SU-DHL-6 (cell line): Measurements from ENCODE around the gene RNF5.

Source experiments
- H2AFZ ChIP-seq: fragments of 200-600 bp; sonication (generic); 2 replicates; pipeline ENCODE4 v1.6.1; 2014; ENCODE audit warnings: low read depth, mild to moderate bottlenecking, moderate library complexity, mixed read lengths, antibody characterized with exemption, low read length; ENCODE audit not compliant: severe bottlenecking
- H3F3A ChIP-seq: fragments of 200-600 bp; shearing (Covaris generic); 2 replicates; pipeline ENCODE4 v1.6.0; 2016; ENCODE audit warnings: antibody characterized with exemption, mild to moderate bottlenecking; ENCODE audit not compliant: insufficient read depth
- H3K27ac ChIP-seq: fragments of 200-600 bp; sonication (generic); 2 replicates; pipeline ENCODE4 v1.5.1; 2016; ENCODE audit warnings: low read depth, mild to moderate bottlenecking, low read length, moderate library complexity, mixed read lengths
- H3K27me3 ChIP-seq: fragments of 200-600 bp; sonication (generic), shearing (Covaris generic); 2 replicates; pipeline ENCODE4 v1.6.0; 2014; ENCODE audit warnings: mild to moderate bottlenecking, low read length
- H3K36me3 ChIP-seq: fragments of 200-600 bp; sonication (generic); 2 replicates; pipeline ENCODE4 v1.6.1; 2014; ENCODE audit warnings: mild to moderate bottlenecking, low read length, mixed read lengths
- H3K4me2 ChIP-seq: fragments of 300-600, 200-600 bp; shearing (Covaris generic), sonication (generic); 2 replicates; pipeline ENCODE4 v1.6.0; 2014; ENCODE audit warnings: low read length, low read depth, mild to moderate bottlenecking; ENCODE audit not compliant: poor library complexity, severe bottlenecking
- H3K4me3 ChIP-seq: fragments of 200-600 bp; sonication (generic); 2 replicates; pipeline ENCODE4 v1.5.1; 2014; ENCODE audit warnings: antibody characterized with exemption, low read length, mild to moderate bottlenecking, mixed read lengths; ENCODE audit not compliant: insufficient read depth, poor library complexity, severe bottlenecking
- H3K79me2 ChIP-seq: fragments of 200-600 bp; sonication (generic); 2 replicates; pipeline ENCODE4 v1.6.1; 2014; ENCODE audit warnings: mild to moderate bottlenecking, low read length, moderate library complexity; ENCODE audit not compliant: insufficient read depth
- H3K9ac ChIP-seq: fragments of 200-600 bp; sonication (generic); 2 replicates; pipeline ENCODE4 v1.7.0; 2014; ENCODE audit warnings: mild to moderate bottlenecking, low read length
- H3K9me2 ChIP-seq: fragments of 200-600 bp; sonication (generic); replicated peaks from 2 replicates; pipeline ENCODE4 v1.6.1; 2014; ENCODE audit warnings: low read length; ENCODE audit not compliant: insufficient read depth
- H3K9me3 ChIP-seq: fragments of 200-600 bp; sonication (generic); 2 replicates; pipeline ENCODE4 v1.6.1; 2014; ENCODE audit warnings: low read length, mixed read lengths; ENCODE audit not compliant: insufficient read depth
- H4K20me1 ChIP-seq: fragments of 200-600 bp; sonication (generic); 2 replicates; pipeline ENCODE4 v1.6.1; 2014; ENCODE audit warnings: low read depth, mild to moderate bottlenecking, antibody characterized with exemption, low read length, moderate library complexity, mixed read lengths
- EZH2phosphoT487 ChIP-seq: fragments of 200-600 bp; sonication (generic), shearing (Covaris generic); conservative IDR thresholded peaks from 2 replicates; pipeline ENCODE4 v1.6.1; 2018; ENCODE audit warnings: mild to moderate bottlenecking, antibody characterized with exemption, low read length, moderate library complexity, mixed read lengths
- TF ChIP-seq, protein P1 (sequence below): fragments of 200-600 bp; sonication (generic); IDR thresholded peaks from one replicate; pipeline ENCODE4 v1.5.1; 2017; ENCODE audit warnings: antibody characterized with exemption, mild to moderate bottlenecking, low read length, moderate library complexity; ENCODE audit not compliant: insufficient read depth, poor library complexity, severe bottlenecking

The RNF5 gene

DNA sequence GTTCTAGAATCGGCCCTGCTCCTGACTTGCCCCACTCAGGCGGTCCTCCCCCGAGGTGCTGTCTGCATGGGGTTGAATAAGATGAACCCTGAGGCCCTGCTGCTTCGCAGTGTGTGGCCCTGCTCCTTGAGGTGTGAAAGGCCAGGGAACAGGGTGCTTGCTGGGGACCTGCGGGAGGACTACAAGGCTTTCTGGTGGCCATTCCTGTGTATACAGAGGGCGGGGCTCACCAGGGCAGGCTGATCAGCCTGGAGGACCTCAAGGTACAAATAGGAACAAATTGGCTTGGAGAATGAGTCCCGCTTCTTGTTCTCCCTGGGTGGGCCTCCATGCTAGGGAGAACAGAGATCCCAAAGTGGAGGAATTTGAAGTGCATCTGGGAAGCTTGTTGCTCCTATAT lies 40.0 kb downstream of the RNF5 start:
- no peaks in the 10 kb centered on the region for H3K79me2 ChIP-seq
- TF ChIP-seq, protein P1, sequence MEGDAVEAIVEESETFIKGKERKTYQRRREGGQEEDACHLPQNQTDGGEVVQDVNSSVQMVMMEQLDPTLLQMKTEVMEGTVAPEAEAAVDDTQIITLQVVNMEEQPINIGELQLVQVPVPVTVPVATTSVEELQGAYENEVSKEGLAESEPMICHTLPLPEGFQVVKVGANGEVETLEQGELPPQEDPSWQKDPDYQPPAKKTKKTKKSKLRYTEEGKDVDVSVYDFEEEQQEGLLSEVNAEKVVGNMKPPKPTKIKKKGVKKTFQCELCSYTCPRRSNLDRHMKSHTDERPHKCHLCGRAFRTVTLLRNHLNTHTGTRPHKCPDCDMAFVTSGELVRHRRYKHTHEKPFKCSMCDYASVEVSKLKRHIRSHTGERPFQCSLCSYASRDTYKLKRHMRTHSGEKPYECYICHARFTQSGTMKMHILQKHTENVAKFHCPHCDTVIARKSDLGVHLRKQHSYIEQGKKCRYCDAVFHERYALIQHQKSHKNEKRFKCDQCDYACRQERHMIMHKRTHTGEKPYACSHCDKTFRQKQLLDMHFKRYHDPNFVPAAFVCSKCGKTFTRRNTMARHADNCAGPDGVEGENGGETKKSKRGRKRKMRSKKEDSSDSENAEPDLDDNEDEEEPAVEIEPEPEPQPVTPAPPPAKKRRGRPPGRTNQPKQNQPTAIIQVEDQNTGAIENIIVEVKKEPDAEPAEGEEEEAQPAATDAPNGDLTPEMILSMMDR = no peak
- TF ChIP-seq EZH2phosphoT487 = no peak
- H3F3A ChIP-seq = no peaks in the 10 kb centered on the region
- no peak overlapping the region for H3K4me2 ChIP-seq
- no peaks in the 10 kb centered on the region for H4K20me1 ChIP-seq
- H3K4me3 ChIP-seq = no peak overlapping the region
- H3K9me3 ChIP-seq = no peaks in the 10 kb centered on the region
- H2AFZ ChIP-seq = no peak overlapping the region
- H3K9ac ChIP-seq = no peak overlapping the region
- H3K27ac ChIP-seq = no peak overlapping the region
- H3K27me3 ChIP-seq = no peaks in the 10 kb centered on the region
- H3K9me2 ChIP-seq = no peaks in the 10 kb centered on the region
- no peaks in the 10 kb centered on the region for H3K36me3 ChIP-seq

DNA sequence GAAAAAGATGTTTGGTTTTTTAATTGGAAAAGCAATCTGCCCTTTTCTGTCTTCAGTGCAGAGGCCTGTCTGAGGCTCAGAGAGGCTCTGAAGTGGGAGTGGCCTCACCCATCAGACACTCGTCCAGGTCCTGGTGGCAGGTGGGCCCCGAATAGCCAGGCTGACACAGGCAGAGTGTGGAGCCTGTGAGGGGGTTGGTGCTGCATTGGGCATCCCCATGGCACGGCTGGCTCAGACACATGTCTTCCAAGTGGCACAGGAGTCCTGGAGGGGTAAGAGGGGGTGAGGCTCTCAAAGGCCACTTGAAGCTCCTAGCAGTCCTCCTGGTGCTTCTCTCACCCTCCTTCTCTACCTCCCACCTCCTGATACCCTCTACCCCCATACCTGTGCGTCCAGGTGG lies 41.8 kb downstream of the RNF5 start:
- Histone ChIP-seq H2AFZ (no peak overlapping the region), H3K27ac (no peak overlapping the region), H3K79me2 (no peaks in the 10 kb centered on the region), H3K9me2 (no peaks in the 10 kb centered on the region), H3K9me3 (no peaks in the 10 kb centered on the region), H3F3A (no peaks in the 10 kb centered on the region), H3K4me3 (no peak overlapping the region), H4K20me1 (no peaks in the 10 kb centered on the region), H3K36me3 (no peaks in the 10 kb centered on the region), H3K27me3 (no peaks in the 10 kb centered on the region), H3K9ac (no peak overlapping the region), H3K4me2 (no peak overlapping the region)
- TF ChIP-seq, protein P1 = no peak
- TF ChIP-seq EZH2phosphoT487 = no peak

DNA sequence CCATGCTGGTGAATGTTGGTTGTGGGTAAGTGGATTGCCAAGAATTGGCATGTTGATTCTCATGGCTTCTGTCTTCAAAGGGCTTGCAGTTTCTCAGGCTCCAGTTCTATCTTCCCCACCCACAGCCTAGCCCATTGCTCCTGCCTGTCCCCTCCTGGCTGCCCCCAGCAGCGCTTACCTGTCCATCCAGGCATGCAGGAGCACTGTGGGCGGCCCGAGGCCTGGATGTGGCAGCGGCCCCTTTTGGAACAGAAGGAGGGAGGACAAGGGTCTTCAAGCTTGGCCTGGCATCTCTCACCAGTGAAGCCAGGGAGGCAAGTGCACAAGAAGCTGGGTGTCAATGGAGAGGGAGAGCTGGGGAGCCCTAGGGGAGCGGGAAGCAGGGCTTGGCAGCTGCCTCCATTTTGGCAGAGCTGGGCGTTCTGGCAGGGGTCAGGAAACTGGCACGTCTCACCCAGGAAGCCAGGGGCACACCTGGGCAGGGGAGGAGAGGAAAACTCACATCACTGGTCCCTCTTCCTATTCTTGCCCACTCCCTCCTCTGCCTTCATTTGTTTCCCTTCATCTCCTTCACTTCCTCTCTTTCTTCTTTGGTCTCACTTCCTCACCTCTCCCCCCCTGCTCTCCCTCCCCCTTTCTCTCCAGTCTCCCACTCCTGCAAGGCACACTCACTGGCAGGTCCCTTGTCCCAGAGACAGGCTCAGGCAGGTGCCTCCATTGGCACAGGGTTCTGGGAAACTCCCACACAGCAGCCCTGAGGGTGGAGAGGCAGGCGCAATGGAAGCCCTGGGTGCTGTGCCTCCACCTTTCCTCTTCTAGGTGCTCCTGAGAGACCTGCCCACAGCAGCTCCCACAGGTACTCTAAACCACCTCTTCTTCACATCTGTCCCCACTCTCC lies 44.4 kb downstream of the RNF5 start:
- no peak overlapping the region for H3K9ac ChIP-seq
- no peaks in the 10 kb centered on the region for H4K20me1 ChIP-seq
- H3F3A ChIP-seq = no peaks in the 10 kb centered on the region
- no peaks in the 10 kb centered on the region for H3K9me3 ChIP-seq
- H3K79me2 ChIP-seq = no peaks in the 10 kb centered on the region
- H2AFZ ChIP-seq = no peak overlapping the region
- no peaks in the 10 kb centered on the region for H3K9me2 ChIP-seq
- no peak for TF ChIP-seq EZH2phosphoT487
- TF ChIP-seq, protein P1 = no peak
- H3K36me3 ChIP-seq = no peaks in the 10 kb centered on the region
- H3K27me3 ChIP-seq = no peaks in the 10 kb centered on the region
- H3K4me2 ChIP-seq = no peak overlapping the region
- H3K27ac ChIP-seq = no peak overlapping the region
- no peak overlapping the region for H3K4me3 ChIP-seq
